K562 (cell line): ENCODE results near the gene PGAP3. TPM values are rescaled to one million over a fixed set of nuclear protein-coding genes. Genes with fewer than 3 reads are reported as not detected.

Source experiments
- ATAC-seq: fragments of 200-7000 bp; cut with Tn5 transposase; 3 replicates; pipeline ENCODE4 v1.9.1; 2020; ENCODE audit warnings: moderate library complexity
- BruUV-seq: library from RNA; stranded (reverse); fragments of 400-500 nt; replicated peaks from 2 replicates; lab custom pipeline; 2021; lab: Mats Ljungman, UMichigan
- CTCF ChIA-PET: fragments of 300-600 bp; formaldehyde crosslinking; extraction: SDS; loops from one replicate; lab custom pipeline; 2021; ENCODE audit warnings: low intra/inter-chr PET ratio; lab: Yijun Ruan, JAX
- POLR2A ChIA-PET: fragments of 300-600, 350-650 bp; sonication (Branson Sonifier 250); formaldehyde crosslinking; extraction: SDS; loops from one replicate; lab custom pipeline; 2021; ENCODE audit warnings: antibody characterized with exemption, inconsistent platforms; lab: Yijun Ruan, JAX
- DNase-seq, 4 experiments: peaks; one replicate each; pipeline versions ENCODE4 v3.0.0 to v3.0.0-alpha.2; 2011 to 2018; ENCODE audit warnings: low spot score in 3 of 4, mixed read lengths in 3 of 4; ENCODE audit errors: extremely low read depth in 1 of 4
- FAIRE-seq: peaks from 2 replicates; lab custom pipeline; 2011; peaks lifted over from hg19 to GRCh38; lab: Jason Lieb, UNC
- H2AFZ ChIP-seq: 2 replicates; pipeline ENCODE4 v1.6.0; 2011; ENCODE audit warnings: low read depth, low read length, control low read depth, inconsistent platforms
- H3K27ac ChIP-seq: fragments of 200-600 bp; 3 replicates; pipeline ENCODE4 v1.8.0; 2011; ENCODE audit warnings: low read depth, mild to moderate bottlenecking, control low read depth, inconsistent platforms, low read length, moderate library complexity, mixed read lengths; ENCODE audit errors: extremely low read depth
- H3K27me3 ChIP-seq, 2 experiments: fragments of 300-600 bp in 1 of 2; 2 replicates in 1 of 2; 3 replicates in 1 of 2; pipeline versions ENCODE4 v1.6.0 to v1.8.0; 2011; ENCODE audit warnings: inconsistent platforms in 2 of 2, low read length in 2 of 2, mild to moderate bottlenecking in 1 of 2, mixed read lengths in 1 of 2, moderate library complexity in 1 of 2; ENCODE audit not compliant: control insufficient read depth in 2 of 2, insufficient read depth in 2 of 2
- H3K36me3 ChIP-seq: fragments of 300-600 bp; 3 replicates; pipeline ENCODE4 v1.8.0; 2011; ENCODE audit warnings: mild to moderate bottlenecking, low read length, inconsistent platforms; ENCODE audit not compliant: control insufficient read depth, insufficient read depth
- H3K4me1 ChIP-seq, 2 experiments: fragments of 200-600 bp in 1 of 2; replicated peaks in 1 of 2; 2 replicates in 1 of 2; 3 replicates in 1 of 2; pipeline versions ENCODE4 v1.5.1 to v1.8.0; 2011; ENCODE audit warnings: inconsistent platforms in 2 of 2, low read length in 2 of 2, mild to moderate bottlenecking in 1 of 2, mixed read lengths in 1 of 2, moderate library complexity in 1 of 2; ENCODE audit not compliant: control insufficient read depth in 2 of 2, insufficient read depth in 2 of 2
- H3K4me2 ChIP-seq: 2 replicates; pipeline ENCODE4 v1.6.1; 2011; ENCODE audit warnings: low read length, control low read depth, inconsistent platforms, mixed read lengths; ENCODE audit not compliant: insufficient read depth
- H3K4me3 ChIP-seq: fragments of 200-600 bp; sonication (generic), shearing (Covaris generic); 2 replicates; pipeline ENCODE4 v1.5.1; 2016; ENCODE audit warnings: control low read depth, inconsistent platforms
- H3K79me2 ChIP-seq: fragments of 200-600 bp; 3 replicates; pipeline ENCODE4 v1.8.0; 2011; ENCODE audit warnings: low read length, inconsistent platforms; ENCODE audit not compliant: control insufficient read depth, insufficient read depth
- H3K9ac ChIP-seq, 2 experiments: 2 replicates each; pipeline versions ENCODE4 v1.6.0 to v1.6.1; 2011; ENCODE audit warnings: low read depth in 2 of 2, low read length in 2 of 2, control low read depth in 1 of 2, inconsistent platforms in 1 of 2, mild to moderate bottlenecking in 1 of 2, mixed read lengths in 1 of 2; ENCODE audit not compliant: insufficient read depth in 1 of 2
- H3K9me1 ChIP-seq: one replicate; pipeline ENCODE4 v1.6.0; 2011; ENCODE audit warnings: inconsistent platforms, mild to moderate bottlenecking, low read length, moderate library complexity; ENCODE audit not compliant: control insufficient read depth, insufficient read depth
- H3K9me3 ChIP-seq: replicated peaks from 2 replicates; pipeline ENCODE4 v1.5.1; 2011; ENCODE audit warnings: low read depth, low read length, inconsistent platforms; ENCODE audit not compliant: control insufficient read depth, insufficient read depth
- H4K20me1 ChIP-seq: replicated peaks from 2 replicates; pipeline ENCODE4 v1.6.1; 2011; ENCODE audit warnings: low read length, inconsistent platforms, mixed read lengths; ENCODE audit not compliant: control insufficient read depth, insufficient read depth
- KDM4B ChIP-seq, 2 experiments: fragments of 450-650 bp in 1 of 2; sonication (generic) in 1 of 2; IDR thresholded peaks; 2 replicates each; pipeline ENCODE4 v1.6.1; 2016 to 2017; ENCODE audit warnings: borderline replicate concordance in 2 of 2, antibody characterized with exemption in 1 of 2, low read depth in 1 of 2, mild to moderate bottlenecking in 1 of 2
- NR2C1 ChIP-seq, 2 experiments: fragments of 450-650 bp; IDR thresholded peaks; 2 replicates each; pipeline ENCODE4 v1.6.1; 2017; ENCODE audit warnings: mild to moderate bottlenecking in 2 of 2, antibody characterized with exemption in 1 of 2, inconsistent platforms in 1 of 2, missing compliant biosample characterization in 1 of 2, missing genetic modification characterization in 1 of 2
- SLC30A9 ChIP-seq: fragments of 250-450 bp; sonication (Bioruptor Pico); IDR thresholded peaks from 2 replicates; pipeline ENCODE4 v1.8.0; 2022; ENCODE audit warnings: mild to moderate bottlenecking, moderate library complexity
- ZNF24 ChIP-seq: fragments of 450-650 bp; IDR thresholded peaks from 2 replicates; pipeline ENCODE4 v1.6.1; 2016
- WGBS: fragments of 100-300 bp; shearing (Covaris generic); methylation state at CpG from one replicate; pipeline ENCODE4 v1.1.6; 2016; ENCODE audit warnings: low coverage, mixed read lengths; ENCODE audit not compliant: insufficient coverage; ENCODE audit errors: missing lambda C conversion rate; 5-methylcytosine and 5-hydroxymethylcytosine counted together
- in situ Hi-C: fragments of 300-500 bp; cut with MboI; formaldehyde crosslinking; loops from 4 replicates; pipeline ENCODE4 v1.15.0; 2018; ENCODE audit warnings: inconsistent platforms, mixed read lengths
- intact Hi-C: fragments of 100-400 bp; cut with micrococcal nuclease; formaldehyde crosslinking; loops from 2 replicates; pipeline ENCODE4 v1.14.2; 2022
- polyA plus RNA-seq, 8 experiments: library from polyadenylated mRNA; depleted of rRNA in 4 of 8; stranded (reverse) in 5 of 8; unstranded in 3 of 8; fragments of >200 nt; fragmentation: Nextera tagmentation in 2 of 8; fragmentation: Illumina TruSeq in 1 of 8; extraction: Ambion mirVana in 2 of 8; extraction: Trizol in 1 of 8; gene quantifications; 2 replicates each; pipeline versions ENCODE4 v1.2.1 to v1.2.3, GENCODE V29; 2011 to 2014; ENCODE audit warnings: inconsistent platforms in 1 of 8, missing spikeins in 1 of 8
- total RNA-seq, 7 experiments: library from RNA; depleted of rRNA in 6 of 7; stranded (reverse); fragments of >200 nt in 6 of 7; fragmentation: Illumina TruSeq in 2 of 7; extraction: Trizol in 2 of 7; gene quantifications; 2 replicates each; pipeline versions ENCODE4 v1.2.1 to v1.2.3, GENCODE V29; 2011 to 2021; ENCODE audit warnings: low replicate concordance in 1 of 7
- TF ChIP-seq, protein P1 (sequence below): IDR thresholded peaks from 3 replicates; pipeline ENCODE4 v1.6.1; 2011; ENCODE audit warnings: borderline replicate concordance, mild to moderate bottlenecking; ENCODE audit not compliant: insufficient read length, insufficient read depth
- TF ChIP-seq, protein P2 (sequence below): fragments of 200-600 bp; sonication (generic); IDR thresholded peaks from one replicate; pipeline ENCODE4 v1.6.1; 2012; ENCODE audit warnings: mild to moderate bottlenecking, low read depth, low read length, inconsistent platforms

The PGAP3 gene
- total and polyA plus RNA-seq, 9 of the 15 experiments (the other 6 are each of a cell fraction or from before 2014, with no cell fraction given), result 0.38 to 9.4 (median 4.5) TPM

DNA sequence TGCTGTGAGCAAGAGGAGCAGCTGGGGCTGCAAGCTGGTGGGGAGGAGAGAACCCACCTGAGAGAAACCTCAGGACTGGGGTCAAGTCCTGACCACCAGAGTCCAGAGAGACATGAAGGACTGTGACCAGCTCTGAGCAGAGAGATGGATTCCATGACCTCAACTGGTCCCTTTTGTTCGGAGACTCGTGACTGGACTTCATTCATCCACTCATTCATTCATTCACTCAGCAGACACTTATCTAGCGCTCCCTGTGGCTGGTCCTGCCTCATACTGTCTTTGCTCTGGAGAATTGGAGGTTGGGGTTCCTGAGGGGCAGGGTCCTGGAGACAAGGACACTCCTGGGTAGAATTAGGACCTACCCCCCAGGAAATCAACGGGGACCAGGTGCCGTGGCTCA, 16.1 kb upstream of the PGAP3 start:
- peak; percentile 95 for TF ChIP-seq ZNF24
- no peak for TF ChIP-seq NR2C1 (IDR thresholded peaks at IDR 0.05)
- no peak for TF ChIP-seq NR2C1 (tag; IDR thresholded peaks at IDR 0.05)
- TF ChIP-seq SLC30A9 (CRISPR knock-in tag), result no peak
- TF ChIP-seq, protein P1, sequence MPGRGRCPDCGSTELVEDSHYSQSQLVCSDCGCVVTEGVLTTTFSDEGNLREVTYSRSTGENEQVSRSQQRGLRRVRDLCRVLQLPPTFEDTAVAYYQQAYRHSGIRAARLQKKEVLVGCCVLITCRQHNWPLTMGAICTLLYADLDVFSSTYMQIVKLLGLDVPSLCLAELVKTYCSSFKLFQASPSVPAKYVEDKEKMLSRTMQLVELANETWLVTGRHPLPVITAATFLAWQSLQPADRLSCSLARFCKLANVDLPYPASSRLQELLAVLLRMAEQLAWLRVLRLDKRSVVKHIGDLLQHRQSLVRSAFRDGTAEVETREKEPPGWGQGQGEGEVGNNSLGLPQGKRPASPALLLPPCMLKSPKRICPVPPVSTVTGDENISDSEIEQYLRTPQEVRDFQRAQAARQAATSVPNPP, result no peak
- TF ChIP-seq, protein P2, sequence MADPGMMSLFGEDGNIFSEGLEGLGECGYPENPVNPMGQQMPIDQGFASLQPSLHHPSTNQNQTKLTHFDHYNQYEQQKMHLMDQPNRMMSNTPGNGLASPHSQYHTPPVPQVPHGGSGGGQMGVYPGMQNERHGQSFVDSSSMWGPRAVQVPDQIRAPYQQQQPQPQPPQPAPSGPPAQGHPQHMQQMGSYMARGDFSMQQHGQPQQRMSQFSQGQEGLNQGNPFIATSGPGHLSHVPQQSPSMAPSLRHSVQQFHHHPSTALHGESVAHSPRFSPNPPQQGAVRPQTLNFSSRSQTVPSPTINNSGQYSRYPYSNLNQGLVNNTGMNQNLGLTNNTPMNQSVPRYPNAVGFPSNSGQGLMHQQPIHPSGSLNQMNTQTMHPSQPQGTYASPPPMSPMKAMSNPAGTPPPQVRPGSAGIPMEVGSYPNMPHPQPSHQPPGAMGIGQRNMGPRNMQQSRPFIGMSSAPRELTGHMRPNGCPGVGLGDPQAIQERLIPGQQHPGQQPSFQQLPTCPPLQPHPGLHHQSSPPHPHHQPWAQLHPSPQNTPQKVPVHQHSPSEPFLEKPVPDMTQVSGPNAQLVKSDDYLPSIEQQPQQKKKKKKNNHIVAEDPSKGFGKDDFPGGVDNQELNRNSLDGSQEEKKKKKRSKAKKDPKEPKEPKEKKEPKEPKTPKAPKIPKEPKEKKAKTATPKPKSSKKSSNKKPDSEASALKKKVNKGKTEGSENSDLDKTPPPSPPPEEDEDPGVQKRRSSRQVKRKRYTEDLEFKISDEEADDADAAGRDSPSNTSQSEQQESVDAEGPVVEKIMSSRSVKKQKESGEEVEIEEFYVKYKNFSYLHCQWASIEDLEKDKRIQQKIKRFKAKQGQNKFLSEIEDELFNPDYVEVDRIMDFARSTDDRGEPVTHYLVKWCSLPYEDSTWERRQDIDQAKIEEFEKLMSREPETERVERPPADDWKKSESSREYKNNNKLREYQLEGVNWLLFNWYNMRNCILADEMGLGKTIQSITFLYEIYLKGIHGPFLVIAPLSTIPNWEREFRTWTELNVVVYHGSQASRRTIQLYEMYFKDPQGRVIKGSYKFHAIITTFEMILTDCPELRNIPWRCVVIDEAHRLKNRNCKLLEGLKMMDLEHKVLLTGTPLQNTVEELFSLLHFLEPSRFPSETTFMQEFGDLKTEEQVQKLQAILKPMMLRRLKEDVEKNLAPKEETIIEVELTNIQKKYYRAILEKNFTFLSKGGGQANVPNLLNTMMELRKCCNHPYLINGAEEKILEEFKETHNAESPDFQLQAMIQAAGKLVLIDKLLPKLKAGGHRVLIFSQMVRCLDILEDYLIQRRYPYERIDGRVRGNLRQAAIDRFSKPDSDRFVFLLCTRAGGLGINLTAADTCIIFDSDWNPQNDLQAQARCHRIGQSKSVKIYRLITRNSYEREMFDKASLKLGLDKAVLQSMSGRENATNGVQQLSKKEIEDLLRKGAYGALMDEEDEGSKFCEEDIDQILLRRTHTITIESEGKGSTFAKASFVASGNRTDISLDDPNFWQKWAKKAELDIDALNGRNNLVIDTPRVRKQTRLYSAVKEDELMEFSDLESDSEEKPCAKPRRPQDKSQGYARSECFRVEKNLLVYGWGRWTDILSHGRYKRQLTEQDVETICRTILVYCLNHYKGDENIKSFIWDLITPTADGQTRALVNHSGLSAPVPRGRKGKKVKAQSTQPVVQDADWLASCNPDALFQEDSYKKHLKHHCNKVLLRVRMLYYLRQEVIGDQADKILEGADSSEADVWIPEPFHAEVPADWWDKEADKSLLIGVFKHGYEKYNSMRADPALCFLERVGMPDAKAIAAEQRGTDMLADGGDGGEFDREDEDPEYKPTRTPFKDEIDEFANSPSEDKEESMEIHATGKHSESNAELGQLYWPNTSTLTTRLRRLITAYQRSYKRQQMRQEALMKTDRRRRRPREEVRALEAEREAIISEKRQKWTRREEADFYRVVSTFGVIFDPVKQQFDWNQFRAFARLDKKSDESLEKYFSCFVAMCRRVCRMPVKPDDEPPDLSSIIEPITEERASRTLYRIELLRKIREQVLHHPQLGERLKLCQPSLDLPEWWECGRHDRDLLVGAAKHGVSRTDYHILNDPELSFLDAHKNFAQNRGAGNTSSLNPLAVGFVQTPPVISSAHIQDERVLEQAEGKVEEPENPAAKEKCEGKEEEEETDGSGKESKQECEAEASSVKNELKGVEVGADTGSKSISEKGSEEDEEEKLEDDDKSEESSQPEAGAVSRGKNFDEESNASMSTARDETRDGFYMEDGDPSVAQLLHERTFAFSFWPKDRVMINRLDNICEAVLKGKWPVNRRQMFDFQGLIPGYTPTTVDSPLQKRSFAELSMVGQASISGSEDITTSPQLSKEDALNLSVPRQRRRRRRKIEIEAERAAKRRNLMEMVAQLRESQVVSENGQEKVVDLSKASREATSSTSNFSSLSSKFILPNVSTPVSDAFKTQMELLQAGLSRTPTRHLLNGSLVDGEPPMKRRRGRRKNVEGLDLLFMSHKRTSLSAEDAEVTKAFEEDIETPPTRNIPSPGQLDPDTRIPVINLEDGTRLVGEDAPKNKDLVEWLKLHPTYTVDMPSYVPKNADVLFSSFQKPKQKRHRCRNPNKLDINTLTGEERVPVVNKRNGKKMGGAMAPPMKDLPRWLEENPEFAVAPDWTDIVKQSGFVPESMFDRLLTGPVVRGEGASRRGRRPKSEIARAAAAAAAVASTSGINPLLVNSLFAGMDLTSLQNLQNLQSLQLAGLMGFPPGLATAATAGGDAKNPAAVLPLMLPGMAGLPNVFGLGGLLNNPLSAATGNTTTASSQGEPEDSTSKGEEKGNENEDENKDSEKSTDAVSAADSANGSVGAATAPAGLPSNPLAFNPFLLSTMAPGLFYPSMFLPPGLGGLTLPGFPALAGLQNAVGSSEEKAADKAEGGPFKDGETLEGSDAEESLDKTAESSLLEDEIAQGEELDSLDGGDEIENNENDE, result no peak
- no peak for TF ChIP-seq KDM4B (IDR thresholded peaks at IDR 0.05; ENCODE audit: borderline replicate concordance in 2 of 2, low read depth in 1 of 2)
- 38% methylated on average over 5 of the region's 5 CpGs for WGBS

More for the DNA sequence above, 16.1 kb upstream of the PGAP3 start:
- no peaks in the 10 kb centered on the region for H3K9me1 ChIP-seq
- BruUV-seq, result no TSS peak
- H4K20me1 ChIP-seq, result no peaks in the 10 kb centered on the region; the same call in 1 of the 2 replicates
- H3K36me3 ChIP-seq, result no peaks in the 10 kb centered on the region
- no peak overlapping the region for H3K4me3 ChIP-seq
- H3K79me2 ChIP-seq, result no peaks in the 10 kb centered on the region
- no peak for FAIRE-seq
- H2AFZ ChIP-seq, result no peak overlapping the region
- ChIA-PET POLR2A (interaction anchor here (0.6 to 2.0 kb wide), 3 partner anchors 15 to 141 kb away, joined by 3 to 10 read pairs (median 3); partner anchors contain the start of gene PGAP3), CTCF (no interaction called here)
- in situ Hi-C loops, result no loop called here
- peaks cover 0 to 26% of the 10 kb centered on the region in 2 experiments; a peak in 3 of 5 replicates for H3K4me1 ChIP-seq
- no peak overlapping the region for H3K4me2 ChIP-seq
- no peak for DNase-seq
- no peak for ATAC-seq
- H3K9ac ChIP-seq, result no peak overlapping the region; a peak in 1 of 4 replicates
- H3K27ac ChIP-seq, result no peak overlapping the region
- no peaks in the 10 kb centered on the region for H3K9me3 ChIP-seq
- H3K27me3 ChIP-seq, result no peaks in the 10 kb centered on the region; a peak in 1 of 5 replicates
- intact Hi-C loops, result no loop called here
